ENCODE results near the gene IL17RD. TPM values are rescaled to one million over a fixed set of nuclear protein-coding genes. Genes with fewer than 3 reads are reported as not detected.

Gene IL17RD
- total RNA-seq, 6 experiments from 2014 or later = under 0.01 to 0.40 (median 0.29) TPM

- H3K27ac ChIP-seq = no peak overlapping the region
- no peak for ATAC-seq
Observed at GRCh38 chr3:57093971-57094535, 71.1 kb downstream of the IL17RD start.

GRCh38 chr3:57093489-57093888 is 71.7 kb downstream of the IL17RD start:
- no peak for ATAC-seq
- DNase-seq = no peak
- Histone ChIP-seq H3K9me3 (no peaks in the 10 kb centered on the region), H3K4me3 (no peak overlapping the region), H3K4me1 (no peaks in the 10 kb centered on the region), H3K27ac (no peak overlapping the region), H3K27me3 (no peaks in the 10 kb centered on the region), H3K36me3 (no peaks in the 10 kb centered on the region)
- TF ChIP-seq CTCF (IDR thresholded peaks at IDR 0.05) (no peak), POLR2A (IDR thresholded peaks at IDR 0.05) (no peak)
- intact Hi-C loops (cut with DNase I) = no loop called here

More at GRCh38 chr3:57093971-57094535, 71.1 kb downstream of the IL17RD start:
- Histone ChIP-seq H3K36me3 (no peaks in the 10 kb centered on the region), H3K27me3 (no peaks in the 10 kb centered on the region), H3K4me3 (no peak overlapping the region), H3K9me3 (no peaks in the 10 kb centered on the region), H3K4me1 (no peaks in the 10 kb centered on the region)
- 42% methylated on average over 6 of the region's 6 CpGs for WGBS (ENCODE audit: insufficient coverage, low coverage, low lambda C conversion rate, missing lambda C conversion rate)
- no peak for DNase-seq
- no peak for TF ChIP-seq CTCF (IDR thresholded peaks at IDR 0.05)
- intact Hi-C loops (cut with DNase I) = no loop called here

DNA sequence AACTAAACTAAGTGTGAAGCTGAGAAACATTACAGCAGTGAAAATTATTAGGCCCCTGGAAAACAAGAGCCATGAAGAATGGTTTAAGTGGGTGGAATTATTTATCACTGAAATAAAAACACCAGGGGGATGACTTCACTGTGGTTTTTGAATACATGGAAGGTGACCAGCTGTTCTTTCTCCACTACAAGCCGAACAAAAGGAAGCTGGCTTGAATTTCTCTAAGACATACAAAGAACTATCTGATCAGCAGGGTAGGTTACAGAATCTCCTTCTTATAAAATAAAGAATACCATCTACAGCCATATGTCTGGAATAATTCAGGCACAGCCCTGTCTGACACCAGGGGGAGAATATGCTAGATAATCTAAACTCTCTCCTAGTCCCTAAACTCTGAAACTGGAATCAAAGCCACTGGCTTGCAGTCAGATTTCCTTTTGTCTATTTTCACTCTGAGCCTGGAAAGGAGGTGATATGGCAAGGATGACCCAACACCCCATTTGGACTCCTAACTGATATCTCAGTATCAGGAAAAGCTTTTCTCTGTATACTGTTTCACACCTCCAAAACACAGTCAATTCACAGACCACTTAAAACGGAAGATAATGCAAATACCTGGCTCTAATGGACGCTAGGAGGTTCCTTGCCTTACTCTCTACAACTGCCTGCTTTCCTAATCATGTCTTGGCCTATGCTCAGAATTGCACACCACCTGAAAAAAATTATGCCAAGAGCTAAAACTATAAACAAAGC is 73.5 kb downstream of the IL17RD start:
- intact Hi-C loops (cut with DNase I) = no loop called here
- H3K27me3 ChIP-seq = no peaks in the 10 kb centered on the region
- 68% methylated on average over 2 of the region's 3 CpGs for WGBS (ENCODE audit: insufficient coverage, low coverage, low lambda C conversion rate, missing lambda C conversion rate)
- H3K9me3 ChIP-seq = no peaks in the 10 kb centered on the region
- no peaks in the 10 kb centered on the region for H3K36me3 ChIP-seq
- H3K4me3 ChIP-seq = no peak overlapping the region
- no peak overlapping the region for H3K27ac ChIP-seq
- TF ChIP-seq CTCF (IDR thresholded peaks at IDR 0.05) (no peak), POLR2A (IDR thresholded peaks at IDR 0.05) (no peak)
- ATAC-seq (no peak), DNase-seq (no peak)
- H3K4me1 ChIP-seq = no peaks in the 10 kb centered on the region

DNA sequence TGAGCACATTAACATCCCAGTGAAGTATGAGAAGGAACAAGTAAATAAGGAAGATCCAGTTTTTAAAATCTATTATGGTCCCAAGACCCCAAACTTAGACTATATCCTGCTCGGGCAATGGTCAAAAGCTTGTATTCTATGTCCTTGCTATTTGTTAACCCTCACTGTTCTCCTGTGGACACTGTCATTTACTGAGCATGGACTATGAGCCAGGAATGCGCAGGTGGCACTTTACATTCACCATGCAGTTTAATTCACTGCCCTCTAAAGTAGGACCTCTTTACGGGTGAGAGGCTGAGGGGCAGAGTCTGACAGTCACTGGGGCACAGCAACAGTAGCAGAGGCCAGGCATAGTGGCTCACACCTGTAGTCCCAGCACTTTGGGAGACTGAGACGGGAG is 76.1 kb downstream of the IL17RD start:
- no peaks in the 10 kb centered on the region for H3K36me3 ChIP-seq
- no peak overlapping the region for H3K4me3 ChIP-seq
- intact Hi-C loops (cut with DNase I) = no loop called here
- no peak for ATAC-seq
- WGBS (ENCODE audit: insufficient coverage, low coverage, low lambda C conversion rate, missing lambda C conversion rate) = 76% methylated on average over 4 of the region's 4 CpGs
- H3K4me1 ChIP-seq = no peaks in the 10 kb centered on the region
- H3K9me3 ChIP-seq = no peaks in the 10 kb centered on the region
- no peaks in the 10 kb centered on the region for H3K27me3 ChIP-seq
- H3K27ac ChIP-seq = no peak overlapping the region
- no peak for TF ChIP-seq CTCF (IDR thresholded peaks at IDR 0.05)
- no peak for TF ChIP-seq POLR2A (IDR thresholded peaks at IDR 0.05)
- DNase-seq = no peak
